ENCODE measurements around the gene PCBP4.
"Not testable (repeated sequence)": the region's sequence is repeated elsewhere in the genome, so short reads cannot be mapped to it uniquely, and the experiment has no call there.

The PCBP4 gene

GRCh38 chr3:51992017-51992682 lies 24.9 kb upstream of the PCBP4 start:
- Histone ChIP-seq H3K79me2 (ENCODE audit: control insufficient read depth, low read length) (peaks cover 24% of the 10 kb centered on the region), H3K36me3 (ENCODE audit: control insufficient read depth, low read length) (peaks cover 44% of the 10 kb centered on the region), H3F3A (ENCODE audit: control insufficient read depth, insufficient read depth) (peaks cover 53% of the 10 kb centered on the region), H3K4me1 (ENCODE audit: control insufficient read depth, low read length) (peaks cover 38% of the 10 kb centered on the region), H3K4me2 (ENCODE audit: low read length) (peak overlapping the region; percentile 25), H3K27me3 (ENCODE audit: control insufficient read depth, low read length) (no peaks in the 10 kb centered on the region; the same call in 1 of the 2 replicates), H3K9me3 (ENCODE audit: control insufficient read depth, insufficient read depth, low read length) (no peaks in the 10 kb centered on the region), H3K27ac (ENCODE audit: low read depth, low read length) (peak overlapping the region; percentile 58), H3K4me3 (ENCODE audit: low read length) (0 out of 2 replicates have a peak overlapping the region, but pooled peaks have one; percentile 1), H4K20me1 (ENCODE audit: control insufficient read depth, insufficient read depth, low read depth, low read length) (peaks cover 5% of the 10 kb centered on the region; the same call in 1 of the 2 replicates), H3K9me2 (replicated peaks; ENCODE audit: control insufficient read depth, low read length) (no peaks in the 10 kb centered on the region)
- TF ChIP-seq CTCF (IDR thresholded peaks at IDR 0.05; ENCODE audit: low read depth, low read length, poor library complexity, severe bottlenecking) (no peak), EZH2phosphoT487 (IDR thresholded peaks at IDR 0.05; ENCODE audit: borderline replicate concordance, low read length) (no peak)

- not testable (repeated sequence) for H3K4me3 ChIP-seq (ENCODE audit: low read length); H3K9me3 ChIP-seq (ENCODE audit: control insufficient read depth, insufficient read depth, low read length); H3K27me3 ChIP-seq (ENCODE audit: control insufficient read depth, low read length); H3K27ac ChIP-seq (ENCODE audit: low read depth, low read length); H3K4me2 ChIP-seq (ENCODE audit: low read length); H4K20me1 ChIP-seq (ENCODE audit: control insufficient read depth, insufficient read depth, low read depth, low read length); H3K9me2 ChIP-seq (replicated peaks; ENCODE audit: control insufficient read depth, low read length)
- peaks cover 43% of the 10 kb centered on the region for H3K36me3 ChIP-seq (ENCODE audit: control insufficient read depth, low read length)
- H3K4me1 ChIP-seq (ENCODE audit: control insufficient read depth, low read length) = peaks cover 36% of the 10 kb centered on the region
- peaks cover 53% of the 10 kb centered on the region for H3F3A ChIP-seq (ENCODE audit: control insufficient read depth, insufficient read depth)
- peaks cover 21% of the 10 kb centered on the region for H3K79me2 ChIP-seq (ENCODE audit: control insufficient read depth, low read length)
Observed at GRCh38 chr3:51990501-51990971, 23.3 kb upstream of the PCBP4 start.

GRCh38 chr3:51988286-51989146 lies 21.3 kb upstream of the PCBP4 start:
- no peaks in the 10 kb centered on the region for H3K9me3 ChIP-seq (ENCODE audit: control insufficient read depth, insufficient read depth, low read length)
- H3F3A ChIP-seq (ENCODE audit: control insufficient read depth, insufficient read depth) = peaks cover 42% of the 10 kb centered on the region
- no peaks in the 10 kb centered on the region for H3K9me2 ChIP-seq (replicated peaks; ENCODE audit: control insufficient read depth, low read length)
- H3K79me2 ChIP-seq (ENCODE audit: control insufficient read depth, low read length) = peaks cover 3% of the 10 kb centered on the region; the same call in 1 of the 2 replicates
- H3K27me3 ChIP-seq (ENCODE audit: control insufficient read depth, low read length) = no peaks in the 10 kb centered on the region
- H4K20me1 ChIP-seq (ENCODE audit: control insufficient read depth, insufficient read depth, low read depth, low read length) = no peaks in the 10 kb centered on the region
- no peak overlapping the region for H3K4me2 ChIP-seq (ENCODE audit: low read length)
- no peak overlapping the region for H3K27ac ChIP-seq (ENCODE audit: low read depth, low read length)
- H3K4me1 ChIP-seq (ENCODE audit: control insufficient read depth, low read length) = peaks cover 29% of the 10 kb centered on the region
- H3K4me3 ChIP-seq (ENCODE audit: low read length) = no peak overlapping the region
- TF ChIP-seq EZH2phosphoT487 (IDR thresholded peaks at IDR 0.05; ENCODE audit: borderline replicate concordance, low read length) (no peak), CTCF (IDR thresholded peaks at IDR 0.05; ENCODE audit: low read depth, low read length, poor library complexity, severe bottlenecking) (no peak)
- peaks cover 23% of the 10 kb centered on the region for H3K36me3 ChIP-seq (ENCODE audit: control insufficient read depth, low read length)

Measured in DOHH2 (cell line).